Mesenchymal stem cell (in vitro differentiated cells and primary cell): Measurements from ENCODE around the gene TSPAN4.
A peak's percentile ranks its signal among the peaks of the same experiment; 100 is the strongest.

Source experiments
- DNase-seq: peaks from one replicate; pipeline ENCODE4 v3.0.0-alpha.2; 2013
- H2AFZ ChIP-seq: one replicate; pipeline ENCODE4 v1.6.1; 2013; ENCODE audit warnings: low read depth, mild to moderate bottlenecking, control low read depth, inconsistent platforms, low read length, moderate library complexity
- H2AK5ac ChIP-seq: 2 replicates; pipeline ENCODE4 v1.6.1; 2013; ENCODE audit warnings: low read length, moderate library complexity, mild to moderate bottlenecking, inconsistent platforms; ENCODE audit not compliant: severe bottlenecking
- H2BK120ac ChIP-seq: one replicate; pipeline ENCODE4 v1.6.1; 2013; ENCODE audit warnings: low read depth, mild to moderate bottlenecking, inconsistent platforms, low read length, moderate library complexity
- H2BK12ac ChIP-seq, 2 experiments: one replicate each; pipeline ENCODE4 v1.6.1; 2013; ENCODE audit warnings: inconsistent platforms in 2 of 2, low read length in 2 of 2, mild to moderate bottlenecking in 2 of 2, moderate library complexity in 2 of 2, control low read depth in 1 of 2
- H2BK15ac ChIP-seq: one replicate; pipeline ENCODE4 v1.6.1; 2013; ENCODE audit warnings: mild to moderate bottlenecking, low read depth, inconsistent platforms; ENCODE audit not compliant: poor library complexity, severe bottlenecking
- H2BK5ac ChIP-seq: 2 replicates; pipeline ENCODE4 v1.6.1; 2013; ENCODE audit warnings: low read depth, mild to moderate bottlenecking, low read length, control low read depth, inconsistent platforms; ENCODE audit not compliant: poor library complexity, severe bottlenecking
- H3K14ac ChIP-seq, 2 experiments: one replicate each; pipeline ENCODE4 v1.6.1; 2013; ENCODE audit warnings: inconsistent platforms in 2 of 2, low read length in 2 of 2, control low read depth in 1 of 2, mild to moderate bottlenecking in 1 of 2, moderate library complexity in 1 of 2
- H3K18ac ChIP-seq, 2 experiments: one replicate each; pipeline ENCODE4 v1.6.1; 2013; ENCODE audit warnings: inconsistent platforms in 2 of 2, low read length in 2 of 2, control low read depth in 1 of 2, low read depth in 1 of 2, mild to moderate bottlenecking in 1 of 2
- H3K23ac ChIP-seq, 2 experiments: one replicate each; pipeline ENCODE4 v1.6.1; 2013; ENCODE audit warnings: inconsistent platforms in 2 of 2, low read length in 2 of 2, mild to moderate bottlenecking in 2 of 2, moderate library complexity in 2 of 2, control low read depth in 1 of 2
- H3K27ac ChIP-seq: 2 replicates; pipeline ENCODE4 v1.5.1; 2013; ENCODE audit warnings: mild to moderate bottlenecking, moderate library complexity, low read length, control low read depth, inconsistent platforms; ENCODE audit not compliant: poor library complexity, severe bottlenecking
- H3K27me3 ChIP-seq, 2 experiments: 2 replicates each; pipeline versions ENCODE4 v1.6.1 to v1.7.0; 2013; ENCODE audit warnings: low read length in 2 of 2, mild to moderate bottlenecking in 2 of 2, moderate library complexity in 2 of 2, control low read depth in 1 of 2, inconsistent platforms in 1 of 2; ENCODE audit not compliant: control insufficient read depth in 1 of 2, insufficient read depth in 1 of 2
- H3K36me3 ChIP-seq, 2 experiments: 2 replicates each; pipeline versions ENCODE4 v1.6.1 to v1.7.0; 2013; ENCODE audit warnings: low read length in 2 of 2, control low read depth in 1 of 2, inconsistent platforms in 1 of 2, low read depth in 1 of 2, mild to moderate bottlenecking in 1 of 2; ENCODE audit not compliant: insufficient read depth in 2 of 2, control insufficient read depth in 1 of 2
- H3K4ac ChIP-seq, 2 experiments: one replicate each; pipeline ENCODE4 v1.6.1; 2013; ENCODE audit warnings: inconsistent platforms in 2 of 2, low read length in 2 of 2, mild to moderate bottlenecking in 2 of 2, moderate library complexity in 2 of 2, control low read depth in 1 of 2, low read depth in 1 of 2
- H3K4me1 ChIP-seq: 2 replicates; pipeline ENCODE4 v1.6.1; 2013; ENCODE audit warnings: low read depth, low read length, control low read depth; ENCODE audit not compliant: control insufficient read depth, insufficient read depth
- H3K4me2 ChIP-seq: 2 replicates; pipeline ENCODE4 v1.6.1; 2013; ENCODE audit warnings: low read length, mild to moderate bottlenecking, inconsistent platforms; ENCODE audit not compliant: poor library complexity, severe bottlenecking
- H3K4me3 ChIP-seq, 2 experiments: 2 replicates each; pipeline versions ENCODE4 v1.5.1 to v1.7.0; 2013; ENCODE audit warnings: low read length in 2 of 2, mild to moderate bottlenecking in 2 of 2, control low read depth in 1 of 2, low read depth in 1 of 2; ENCODE audit not compliant: insufficient read depth in 1 of 2
- H3K79me1 ChIP-seq: replicated peaks from 2 replicates; pipeline ENCODE4 v1.6.1; 2013; ENCODE audit warnings: mild to moderate bottlenecking, control low read depth, low read length, inconsistent platforms; ENCODE audit not compliant: poor library complexity, severe bottlenecking
- H3K9ac ChIP-seq: 2 replicates; pipeline ENCODE4 v1.7.0; 2013; ENCODE audit warnings: mild to moderate bottlenecking, low read length, moderate library complexity
- H3K9me3 ChIP-seq: 2 replicates; pipeline ENCODE4 v1.7.0; 2013; ENCODE audit warnings: mild to moderate bottlenecking, low read length; ENCODE audit not compliant: control insufficient read depth
- H4K8ac ChIP-seq: one replicate; pipeline ENCODE4 v1.6.1; 2013; ENCODE audit warnings: inconsistent platforms, mild to moderate bottlenecking, low read length, moderate library complexity
- H4K91ac ChIP-seq: one replicate; pipeline ENCODE4 v1.6.1; 2013; ENCODE audit warnings: mild to moderate bottlenecking, low read length, inconsistent platforms
- WGBS: methylation state at CpG from one replicate; pipeline ENCODE4 v1.1.7; 2013; ENCODE audit warnings: mixed read lengths; 5-methylcytosine and 5-hydroxymethylcytosine counted together

Gene TSPAN4

GRCh38 chr11:871472-871871, 28.8 kb downstream of the TSPAN4 start:
- H2AK5ac ChIP-seq, result no peak overlapping the region
- H2BK5ac ChIP-seq, result no peak overlapping the region
- no peak overlapping the region for H2BK120ac ChIP-seq
- H3K4me2 ChIP-seq, result no peak overlapping the region
- no peak overlapping the region for H3K4ac ChIP-seq
- no peak overlapping the region for H3K23ac ChIP-seq
- H3K9ac ChIP-seq, result no peak overlapping the region
- peaks cover 19% of the 10 kb centered on the region for H3K4me1 ChIP-seq
- H3K27ac ChIP-seq, result no peak overlapping the region
- no peak for DNase-seq
- WGBS, result 82% methylated on average over 9 of the region's 9 CpGs
- no peak overlapping the region for H2AFZ ChIP-seq
- no peak overlapping the region for H2BK15ac ChIP-seq
- no peak overlapping the region for H3K14ac ChIP-seq
- no peak overlapping the region for H3K18ac ChIP-seq
- no peak overlapping the region for H4K91ac ChIP-seq
- H3K4me3 ChIP-seq, result no peak overlapping the region
- no peak overlapping the region for H4K8ac ChIP-seq
- H3K9me3 ChIP-seq, result no peaks in the 10 kb centered on the region
- no peak overlapping the region for H2BK12ac ChIP-seq
- no peaks in the 10 kb centered on the region for H3K27me3 ChIP-seq
- peaks cover 13 to 53% of the 10 kb centered on the region in 2 experiments for H3K36me3 ChIP-seq
- H3K79me1 ChIP-seq, result no peaks in the 10 kb centered on the region

- H3K9ac ChIP-seq, result no peak overlapping the region
- no peak overlapping the region for H3K14ac ChIP-seq
- no peaks in the 10 kb centered on the region for H3K27me3 ChIP-seq
- H2BK15ac ChIP-seq, result no peak overlapping the region
- H2BK5ac ChIP-seq, result no peak overlapping the region
- no peak overlapping the region for H3K18ac ChIP-seq
- peaks cover 22% of the 10 kb centered on the region for H3K4me1 ChIP-seq
- no peak for DNase-seq
- H3K27ac ChIP-seq, result no peak overlapping the region
- H4K8ac ChIP-seq, result no peak overlapping the region
- H2BK120ac ChIP-seq, result no peak overlapping the region
- WGBS, result 91% methylated on average over 9 of the region's 9 CpGs
- peaks cover 12 to 58% of the 10 kb centered on the region in 2 experiments for H3K36me3 ChIP-seq
- H3K4me3 ChIP-seq, result no peak overlapping the region
- no peaks in the 10 kb centered on the region for H3K9me3 ChIP-seq
- no peak overlapping the region for H3K4ac ChIP-seq
- H3K4me2 ChIP-seq, result no peak overlapping the region
- no peaks in the 10 kb centered on the region for H3K79me1 ChIP-seq
- peak overlapping the region in 1 of 2 experiments; percentile 10 for H3K23ac ChIP-seq
- H2AFZ ChIP-seq, result no peak overlapping the region
- no peak overlapping the region for H2AK5ac ChIP-seq
- no peak overlapping the region for H4K91ac ChIP-seq
- H2BK12ac ChIP-seq, result no peak overlapping the region
Measured at GRCh38 chr11:872799-873198, 30.1 kb downstream of the TSPAN4 start.

GRCh38 chr11:873706-874105, 31.1 kb downstream of the TSPAN4 start:
- Histone ChIP-seq H2AK5ac (no peak overlapping the region), H2BK5ac (no peak overlapping the region), H3K9me3 (no peaks in the 10 kb centered on the region), H2AFZ (no peak overlapping the region), H4K8ac (no peak overlapping the region), H4K91ac (no peak overlapping the region), H3K79me1 (no peaks in the 10 kb centered on the region), H3K4me2 (no peak overlapping the region), H3K36me3 (peaks cover 2 to 54% of the 10 kb centered on the region in 2 experiments), H3K18ac (no peak overlapping the region), H3K23ac (no peak overlapping the region), H3K4ac (no peak overlapping the region), H3K27ac (no peak overlapping the region), H3K4me1 (peaks cover 22% of the 10 kb centered on the region), H3K27me3 (no peaks in the 10 kb centered on the region), H2BK15ac (no peak overlapping the region), H3K14ac (no peak overlapping the region), H2BK120ac (no peak overlapping the region), H2BK12ac (no peak overlapping the region), H3K9ac (no peak overlapping the region), H3K4me3 (no peak overlapping the region)
- DNase-seq, result no peak
- 74% methylated on average over 9 of the region's 12 CpGs for WGBS

GRCh38 chr11:875203-875602, 32.6 kb downstream of the TSPAN4 start:
- Histone ChIP-seq H3K4me3 (no peak overlapping the region), H3K9me3 (no peaks in the 10 kb centered on the region), H3K4me1 (peaks cover 25% of the 10 kb centered on the region), H3K18ac (no peak overlapping the region), H3K79me1 (no peaks in the 10 kb centered on the region), H3K14ac (no peak overlapping the region), H4K8ac (no peak overlapping the region), H3K36me3 (peaks cover 4 to 50% of the 10 kb centered on the region in 2 experiments), H2BK15ac (no peak overlapping the region), H3K4ac (no peak overlapping the region), H3K9ac (no peak overlapping the region), H2BK120ac (no peak overlapping the region), H4K91ac (no peak overlapping the region), H2AK5ac (no peak overlapping the region), H3K27me3 (no peaks in the 10 kb centered on the region), H2AFZ (no peak overlapping the region), H3K27ac (no peak overlapping the region), H3K4me2 (no peak overlapping the region), H3K23ac (no peak overlapping the region), H2BK5ac (no peak overlapping the region), H2BK12ac (no peak overlapping the region)
- 97% methylated on average over 16 of the region's 16 CpGs for WGBS
- DNase-seq, result no peak
